Uterus (tissue), 4 donors: ENCODE measurements around the gene LRTM2. TPM values are rescaled to one million over a fixed set of nuclear protein-coding genes. Genes with fewer than 3 reads are reported as not detected.

Experiments
- DNase-seq, 2 donors: peaks; one replicate each; pipeline ENCODE4 v3.0.0-alpha.2; 2019 to 2020
- H3K27ac ChIP-seq, 2 donors: fragments of 200-600 bp; sonication (generic); 1 replicate in 1 of 2; 2 replicates in 1 of 2; pipeline ENCODE4 v1.5.1; 2016 to 2018
- H3K27me3 ChIP-seq, 2 donors: fragments of 200-600 bp; sonication (generic); one replicate each; pipeline ENCODE4 v1.5.1; 2018 to 2019; ENCODE audit warnings: control low read depth in 1 of 2
- H3K36me3 ChIP-seq, 2 donors: fragments of 200-600 bp; sonication (generic); one replicate each; pipeline ENCODE4 v1.5.1; 2019; ENCODE audit warnings: control low read depth in 1 of 2
- H3K4me1 ChIP-seq, 2 donors: fragments of 200-600 bp; sonication (generic); one replicate each; pipeline ENCODE4 v1.5.1; 2018 to 2019; ENCODE audit warnings: control low read depth in 1 of 2
- H3K4me3 ChIP-seq, 2 donors: fragments of 200-600 bp; sonication (generic); 1 replicate in 1 of 2; 2 replicates in 1 of 2; pipeline ENCODE4 v1.5.1; 2018 to 2019; ENCODE audit warnings: mild to moderate bottlenecking in 1 of 2
- H3K9me3 ChIP-seq, 2 donors: fragments of 200-600 bp; sonication (generic); one replicate each; pipeline ENCODE4 v1.5.1; 2019; ENCODE audit warnings: control low read depth in 1 of 2
- POLR2A ChIP-seq, 2 donors: fragments of 450-650 bp; IDR thresholded peaks; one replicate each; pipeline ENCODE4 v1.6.1; 2016; ENCODE audit warnings: antibody characterized with exemption in 2 of 2, mild to moderate bottlenecking in 1 of 2, moderate library complexity in 1 of 2
- intact Hi-C: fragments of 100-400 bp; cut with DNase I; formaldehyde crosslinking; loops from one replicate; pipeline ENCODE4 v1.15.1; 2023; ENCODE audit warnings: low total_unique reads
- total RNA-seq, 4 donors: library from RNA; depleted of rRNA in 3 of 4; stranded (reverse); fragments of >200 nt in 3 of 4; gene quantifications; one replicate each; pipeline versions ENCODE4 v1.1.0 to v1.2.4, GENCODE V29; 2014 to 2023
- TF ChIP-seq, protein P1 (sequence below), 4 experiments: fragments of 200-600 bp in 2 of 4; fragments of 450-650 bp in 2 of 4; sonication (generic) in 2 of 4; IDR thresholded peaks; one replicate each; pipeline ENCODE4 v1.5.1; 2016 to 2019; ENCODE audit warnings: antibody characterized with exemption in 4 of 4, mild to moderate bottlenecking in 2 of 4, moderate library complexity in 1 of 4
- donor health status: DM: yes; HTN: yes; CAD: no.

Gene LRTM2
- total RNA-seq, 4 donors from 2014 or later: not detected

DNA sequence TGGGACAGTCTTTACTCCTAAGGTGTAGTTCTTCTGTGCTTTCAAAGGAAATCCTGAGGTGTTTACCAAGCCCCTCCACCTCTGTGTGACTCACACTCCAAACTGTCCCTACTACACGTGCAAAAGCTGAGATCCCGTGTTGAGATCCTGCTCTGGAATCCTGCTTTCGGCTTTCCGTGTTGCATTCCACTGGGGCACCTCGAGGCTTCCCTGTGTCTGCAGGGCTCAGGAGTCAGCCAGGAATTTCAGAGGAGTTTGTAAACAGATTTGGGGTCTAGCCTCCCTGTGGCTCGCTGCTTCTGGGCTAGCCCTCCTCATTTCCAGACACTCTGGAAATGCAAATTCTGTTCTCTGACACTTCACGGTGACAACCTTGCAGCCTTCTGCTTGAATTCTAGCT, 49.7 kb downstream of the LRTM2 start:
- TF ChIP-seq, protein P1, sequence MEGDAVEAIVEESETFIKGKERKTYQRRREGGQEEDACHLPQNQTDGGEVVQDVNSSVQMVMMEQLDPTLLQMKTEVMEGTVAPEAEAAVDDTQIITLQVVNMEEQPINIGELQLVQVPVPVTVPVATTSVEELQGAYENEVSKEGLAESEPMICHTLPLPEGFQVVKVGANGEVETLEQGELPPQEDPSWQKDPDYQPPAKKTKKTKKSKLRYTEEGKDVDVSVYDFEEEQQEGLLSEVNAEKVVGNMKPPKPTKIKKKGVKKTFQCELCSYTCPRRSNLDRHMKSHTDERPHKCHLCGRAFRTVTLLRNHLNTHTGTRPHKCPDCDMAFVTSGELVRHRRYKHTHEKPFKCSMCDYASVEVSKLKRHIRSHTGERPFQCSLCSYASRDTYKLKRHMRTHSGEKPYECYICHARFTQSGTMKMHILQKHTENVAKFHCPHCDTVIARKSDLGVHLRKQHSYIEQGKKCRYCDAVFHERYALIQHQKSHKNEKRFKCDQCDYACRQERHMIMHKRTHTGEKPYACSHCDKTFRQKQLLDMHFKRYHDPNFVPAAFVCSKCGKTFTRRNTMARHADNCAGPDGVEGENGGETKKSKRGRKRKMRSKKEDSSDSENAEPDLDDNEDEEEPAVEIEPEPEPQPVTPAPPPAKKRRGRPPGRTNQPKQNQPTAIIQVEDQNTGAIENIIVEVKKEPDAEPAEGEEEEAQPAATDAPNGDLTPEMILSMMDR (IDR thresholded peaks at IDR 0.05): no peak
- no peak for TF ChIP-seq POLR2A (IDR thresholded peaks at IDR 0.05)

DNA sequence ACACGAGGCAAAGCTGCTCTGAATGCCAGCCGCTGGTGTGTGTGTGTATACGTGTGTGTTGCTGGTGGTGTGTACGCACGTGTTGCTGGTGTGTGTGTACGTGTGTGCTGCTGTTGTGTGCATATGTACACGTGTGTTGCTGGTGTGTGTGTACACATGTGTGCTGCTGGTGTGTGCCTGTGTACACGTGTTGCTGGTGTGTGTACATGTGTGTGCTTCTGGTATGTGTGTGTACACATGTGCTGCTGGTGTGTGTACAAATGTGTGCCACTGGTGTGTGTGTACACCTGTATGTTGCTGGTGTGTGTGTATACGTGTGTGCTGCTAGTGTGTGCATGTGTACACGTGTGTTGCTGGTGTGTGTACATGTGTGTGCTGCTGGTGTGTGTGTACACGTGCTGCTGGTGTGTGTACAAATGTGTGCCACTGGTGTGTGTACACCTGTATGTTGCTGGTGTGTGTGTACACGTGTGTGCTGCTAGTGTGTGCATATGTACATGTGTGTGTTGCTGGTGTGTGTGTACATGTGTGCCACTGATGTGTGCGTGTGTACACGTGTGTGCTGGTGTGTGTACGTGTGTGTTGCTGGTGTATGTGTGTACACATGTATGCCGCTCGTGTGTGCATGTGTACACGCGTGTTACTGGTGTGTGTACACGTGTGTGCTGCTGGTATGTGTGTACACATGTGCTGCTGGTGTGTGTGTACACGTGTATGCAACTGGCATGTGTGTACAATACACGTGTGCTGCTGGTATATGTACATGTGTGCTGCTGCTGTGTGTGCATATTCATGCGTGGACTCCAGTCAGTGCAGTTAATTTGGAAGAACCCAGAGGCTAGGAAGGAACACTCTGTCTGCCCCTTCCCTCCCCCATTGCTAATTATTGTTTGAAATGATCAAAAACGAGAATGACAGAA, 50.9 kb downstream of the LRTM2 start:
- no peaks in the 10 kb centered on the region for H3K36me3 ChIP-seq
- TF ChIP-seq, protein P1 (IDR thresholded peaks at IDR 0.05): no peak
- no peak for TF ChIP-seq POLR2A (IDR thresholded peaks at IDR 0.05)
- no peak for DNase-seq
- no peaks in the 10 kb centered on the region for H3K4me1 ChIP-seq
- H3K4me3 ChIP-seq: no peak overlapping the region
- intact Hi-C loops: no loop called here
- no peak overlapping the region for H3K27ac ChIP-seq
- H3K9me3 ChIP-seq: no peaks in the 10 kb centered on the region
- H3K27me3 ChIP-seq: no peaks in the 10 kb centered on the region

More for the DNA sequence above, 49.7 kb downstream of the LRTM2 start:
- Histone ChIP-seq H3K4me1 (no peaks in the 10 kb centered on the region), H3K4me3 (no peak overlapping the region), H3K36me3 (no peaks in the 10 kb centered on the region), H3K9me3 (no peaks in the 10 kb centered on the region), H3K27me3 (no peaks in the 10 kb centered on the region), H3K27ac (no peak overlapping the region)
- intact Hi-C loops: no loop called here
- DNase-seq: no peak

DNA sequence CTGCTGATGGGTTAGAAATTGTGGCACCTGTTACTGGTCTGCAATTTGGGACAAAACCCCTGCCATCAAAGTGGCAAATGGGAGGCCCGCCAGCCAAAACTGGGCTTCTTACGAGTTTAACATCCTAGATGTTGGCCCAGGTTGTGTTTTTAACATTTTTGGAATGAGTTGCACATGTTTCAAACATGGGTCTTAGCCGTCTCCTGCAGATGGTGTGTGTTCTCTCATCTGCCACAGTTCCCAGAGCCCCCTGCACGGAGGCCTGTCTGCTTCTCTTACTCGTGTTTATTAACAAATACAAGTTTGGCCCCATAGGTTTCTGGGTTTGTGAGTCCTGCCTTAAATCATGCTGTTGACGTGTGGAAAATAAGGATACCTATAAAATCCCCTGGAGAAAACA, 51.6 kb downstream of the LRTM2 start:
- no peak for TF ChIP-seq POLR2A (IDR thresholded peaks at IDR 0.05)
- TF ChIP-seq, protein P1 (IDR thresholded peaks at IDR 0.05): no peak
- no peak for DNase-seq
- no peaks in the 10 kb centered on the region for H3K9me3 ChIP-seq
- H3K27me3 ChIP-seq: no peaks in the 10 kb centered on the region
- no peaks in the 10 kb centered on the region for H3K36me3 ChIP-seq
- intact Hi-C loops: no loop called here
- no peak overlapping the region for H3K4me3 ChIP-seq
- H3K4me1 ChIP-seq: no peaks in the 10 kb centered on the region
- no peak overlapping the region for H3K27ac ChIP-seq

DNA sequence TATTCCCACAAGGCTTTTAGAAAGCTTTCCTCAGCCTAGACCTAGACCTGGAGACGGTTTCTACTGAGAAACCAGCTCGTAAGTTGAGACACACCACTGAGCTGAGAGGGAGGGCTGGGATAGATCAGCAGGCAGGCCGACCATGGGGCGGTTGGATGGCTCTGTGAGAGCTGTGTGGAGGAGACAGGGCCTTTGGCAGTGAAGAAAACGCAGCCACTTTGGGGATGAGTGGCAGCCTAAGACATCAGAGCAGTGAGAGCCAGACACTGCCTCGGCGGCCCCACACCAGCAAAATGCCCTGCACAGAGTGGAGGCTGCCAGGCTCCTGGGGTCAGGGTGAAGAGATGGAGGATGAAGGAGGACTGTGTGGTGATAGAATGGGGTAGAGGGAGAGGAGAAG, 52.1 kb downstream of the LRTM2 start:
- Histone ChIP-seq H3K9me3 (no peaks in the 10 kb centered on the region), H3K27ac (no peak overlapping the region), H3K36me3 (no peaks in the 10 kb centered on the region), H3K27me3 (no peaks in the 10 kb centered on the region), H3K4me3 (no peak overlapping the region), H3K4me1 (no peaks in the 10 kb centered on the region)
- no peak for DNase-seq
- intact Hi-C loops: no loop called here
- no peak for TF ChIP-seq POLR2A (IDR thresholded peaks at IDR 0.05)

DNA sequence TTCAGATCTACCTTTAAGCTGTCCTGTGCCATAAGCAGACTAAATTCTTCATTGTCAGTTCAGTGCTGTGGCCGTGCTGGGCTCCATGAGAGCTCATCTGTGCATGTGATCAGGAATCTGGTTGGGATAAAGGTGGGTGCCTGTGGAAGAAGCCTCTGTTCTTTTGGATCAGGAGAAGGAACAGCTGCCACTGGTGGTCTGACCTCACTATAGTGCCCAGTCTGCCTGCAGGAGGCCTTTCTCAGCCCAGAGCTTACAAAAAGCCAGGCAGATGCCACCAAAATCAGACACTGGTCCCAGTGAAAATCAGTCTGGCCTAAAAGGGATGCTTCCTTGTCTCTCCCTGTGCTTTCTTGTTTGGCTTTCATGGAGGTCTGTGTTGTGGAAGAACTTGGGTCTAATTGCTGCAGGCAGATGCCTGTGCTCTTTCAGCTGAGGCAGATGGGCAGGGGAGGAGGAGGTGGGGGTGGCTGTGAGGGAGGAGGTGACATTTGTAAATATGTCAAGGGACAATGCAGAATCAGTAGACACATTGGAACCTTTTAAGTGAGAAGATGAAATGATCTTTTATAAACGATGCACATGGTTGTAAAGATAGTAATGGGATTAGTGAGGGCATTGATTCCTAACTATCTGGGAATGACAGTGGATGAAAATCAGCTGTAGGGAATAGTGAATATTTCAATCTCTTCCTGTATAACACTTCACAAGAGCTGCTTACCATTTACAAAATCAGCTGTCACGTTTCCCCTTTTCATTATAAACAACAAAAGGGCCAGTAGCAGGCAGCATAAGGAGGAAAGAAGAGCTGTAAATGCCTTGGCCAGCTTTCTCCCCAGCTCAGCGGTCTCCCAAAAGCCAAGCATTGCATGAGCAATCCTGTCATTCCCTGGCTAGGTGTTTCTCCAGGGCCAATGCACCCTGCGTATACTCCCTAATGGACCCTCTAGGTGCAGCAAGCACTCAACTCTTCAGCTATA, 53.5 kb downstream of the LRTM2 start:
- no peaks in the 10 kb centered on the region for H3K27me3 ChIP-seq
- intact Hi-C loops: no loop called here
- no peak overlapping the region for H3K4me3 ChIP-seq
- no peaks in the 10 kb centered on the region for H3K9me3 ChIP-seq
- no peak for TF ChIP-seq POLR2A (IDR thresholded peaks at IDR 0.05)
- TF ChIP-seq, protein P1 (IDR thresholded peaks at IDR 0.05): no peak
- no peak for DNase-seq
- no peaks in the 10 kb centered on the region for H3K36me3 ChIP-seq
- H3K27ac ChIP-seq: no peak overlapping the region
- no peaks in the 10 kb centered on the region for H3K4me1 ChIP-seq
